ENCODE results near the gene STX8.
"Not testable (repeated sequence)": the region's sequence is repeated elsewhere in the genome, so short reads cannot be mapped to it uniquely, and the experiment has no call there.

The STX8 gene

GRCh38 chr17:9406046-9406606, 169.5 kb downstream of the STX8 start:
- DNase-seq (ENCODE audit: low read depth in 1 of 2, low spot score in 1 of 2): no peak

GRCh38 chr17:9403257-9403656, 172.4 kb downstream of the STX8 start:
- DNase-seq (ENCODE audit: low read depth in 1 of 2, low spot score in 1 of 2): no peak

- DNase-seq (ENCODE audit: low read depth in 1 of 2, low spot score in 1 of 2): no peak
Measured at GRCh38 chr17:9402590-9403199, 172.9 kb downstream of the STX8 start.

GRCh38 chr17:9401434-9401833, 174.2 kb downstream of the STX8 start:
- no peak for DNase-seq (ENCODE audit: low read depth in 1 of 2, low spot score in 1 of 2)

- DNase-seq (ENCODE audit: low read depth in 1 of 2, low spot score in 1 of 2): no peak
Measured at GRCh38 chr17:9389111-9389527, 186.5 kb downstream of the STX8 start.

GRCh38 chr17:9386401-9386800, 189.2 kb downstream of the STX8 start:
- no peak for DNase-seq (ENCODE audit: low read depth in 1 of 2, low spot score in 1 of 2)

- DNase-seq (ENCODE audit: low read depth in 1 of 2, low spot score in 1 of 2): no peak
Measured at GRCh38 chr17:9383826-9384225, 191.8 kb downstream of the STX8 start.

GRCh38 chr17:9382626-9383025, 193.0 kb downstream of the STX8 start:
- no peak for DNase-seq (ENCODE audit: low read depth in 1 of 2, low spot score in 1 of 2)

- DNase-seq (ENCODE audit: low read depth in 1 of 2, low spot score in 1 of 2): no peak
Measured at GRCh38 chr17:9381068-9381467, 194.6 kb downstream of the STX8 start.

- no peak for DNase-seq (ENCODE audit: low read depth in 1 of 2, low spot score in 1 of 2)
Measured at GRCh38 chr17:9380361-9380760, 195.3 kb downstream of the STX8 start.

- DNase-seq (ENCODE audit: low read depth in 1 of 2, low spot score in 1 of 2): not testable (repeated sequence)
Measured at GRCh38 chr17:9376177-9376576, 199.4 kb downstream of the STX8 start.

GRCh38 chr17:9371019-9371418, 204.6 kb downstream of the STX8 start:
- no peak for DNase-seq (ENCODE audit: low read depth in 1 of 2, low spot score in 1 of 2)

- no peak for DNase-seq (ENCODE audit: low read depth in 1 of 2, low spot score in 1 of 2)
Measured at GRCh38 chr17:9370467-9370866, 205.2 kb downstream of the STX8 start.

GRCh38 chr17:9368631-9369030, 207.0 kb downstream of the STX8 start:
- no peak for DNase-seq (ENCODE audit: low read depth in 1 of 2, low spot score in 1 of 2)

GRCh38 chr17:9367156-9367555, 208.5 kb downstream of the STX8 start:
- DNase-seq (ENCODE audit: low read depth in 1 of 2, low spot score in 1 of 2): no peak

- DNase-seq (ENCODE audit: low read depth in 1 of 2, low spot score in 1 of 2): no peak
Measured at GRCh38 chr17:9364837-9365430, 210.7 kb downstream of the STX8 start.

- no peak for DNase-seq (ENCODE audit: low read depth in 1 of 2, low spot score in 1 of 2)
Measured at GRCh38 chr17:9363440-9364350, 211.9 kb downstream of the STX8 start.

- DNase-seq (ENCODE audit: low read depth in 1 of 2, low spot score in 1 of 2): no peak
Measured at GRCh38 chr17:9361188-9361955, 214.2 kb downstream of the STX8 start.

GRCh38 chr17:9360677-9361081, 214.9 kb downstream of the STX8 start:
- no peak for DNase-seq (ENCODE audit: low read depth in 1 of 2, low spot score in 1 of 2)

- DNase-seq (ENCODE audit: low read depth in 1 of 2, low spot score in 1 of 2): no peak
Measured at GRCh38 chr17:9356488-9356911, 219.1 kb downstream of the STX8 start.

GRCh38 chr17:9355846-9356245, 219.8 kb downstream of the STX8 start:
- DNase-seq (ENCODE audit: low read depth in 1 of 2, low spot score in 1 of 2): no peak

All from stimulated activated CD4-positive, alpha-beta T cell treated with anti-CD3 and anti-CD28 coated beads, Interleukin-15, amount 100 ng/mL, for 1 hour (primary cell).